MCF 10A (cell line): ENCODE results near the gene TNIK. TPM values are rescaled to one million over a fixed set of nuclear protein-coding genes. Genes with fewer than 3 reads are reported as not detected.
"Not testable (repeated sequence)": the region's sequence is repeated elsewhere in the genome, so short reads cannot be mapped to it uniquely, and the experiment has no call there.

Experiments
- BruUV-seq: library from RNA; stranded (reverse); fragments of 400-500 nt; replicated peaks from 2 replicates; lab custom pipeline; 2021; lab: Mats Ljungman, UMichigan
- CTCF ChIA-PET: fragments of 300-600 bp; sonication (Branson Sonifier 250); formaldehyde crosslinking; extraction: SDS; loops from one replicate; lab custom pipeline; 2021; ENCODE audit warnings: antibody characterized with exemption, inconsistent platforms; lab: Yijun Ruan, JAX
- POLR2A ChIA-PET: fragments of 300-600, 350-650 bp; sonication (Branson Sonifier 250); formaldehyde crosslinking; extraction: SDS; loops from one replicate; lab custom pipeline; 2020; ENCODE audit warnings: antibody characterized with exemption, inconsistent platforms; lab: Yijun Ruan, JAX
- DNase-seq: peaks from one replicate; pipeline ENCODE4 v3.0.0-alpha.2; 2018; ENCODE audit not compliant: unreplicated experiment
- H3K27ac Mint-ChIP-seq: one replicate; pipeline ENCODE4 v1.8.0; 2022; ENCODE audit warnings: mild to moderate bottlenecking, low read depth, mixed read lengths; ENCODE audit not compliant: unreplicated experiment
- H3K27me3 Mint-ChIP-seq: one replicate; pipeline ENCODE4 v1.8.0; 2022; ENCODE audit warnings: mixed read lengths; ENCODE audit not compliant: insufficient read depth, unreplicated experiment
- H3K36me3 Mint-ChIP-seq: one replicate; pipeline ENCODE4 v1.8.0; 2022; ENCODE audit warnings: mild to moderate bottlenecking, moderate library complexity, mixed read lengths; ENCODE audit not compliant: insufficient read depth, unreplicated experiment
- H3K4me1 Mint-ChIP-seq: one replicate; pipeline ENCODE4 v1.8.0; 2022; ENCODE audit warnings: mixed read lengths; ENCODE audit not compliant: insufficient read depth, unreplicated experiment
- H3K4me3 Mint-ChIP-seq: one replicate; pipeline ENCODE4 v1.8.0; 2022; ENCODE audit warnings: mild to moderate bottlenecking, moderate library complexity, mixed read lengths; ENCODE audit not compliant: unreplicated experiment
- H3K9me3 Mint-ChIP-seq: one replicate; pipeline ENCODE4 v1.8.0; 2022; ENCODE audit warnings: mixed read lengths; ENCODE audit not compliant: unreplicated experiment
- intact Hi-C: fragments of 100-400 bp; cut with micrococcal nuclease; formaldehyde crosslinking; loops from 2 replicates; pipeline ENCODE4 v1.14.1; 2022
- total RNA-seq: library from RNA; stranded (reverse); gene quantifications from 2 replicates; pipeline ENCODE4 v1.2.3, GENCODE V29; 2022
- TF ChIP-seq, protein P1 (sequence below): fragments of 200-600 bp; IDR thresholded peaks from one replicate; pipeline ENCODE4 v1.8.0; 2022; ENCODE audit warnings: antibody characterized with exemption, mild to moderate bottlenecking; ENCODE audit not compliant: unreplicated experiment

Gene TNIK
- total RNA-seq, 1 experiment from 2014 or later: 3.4 TPM

DNA sequence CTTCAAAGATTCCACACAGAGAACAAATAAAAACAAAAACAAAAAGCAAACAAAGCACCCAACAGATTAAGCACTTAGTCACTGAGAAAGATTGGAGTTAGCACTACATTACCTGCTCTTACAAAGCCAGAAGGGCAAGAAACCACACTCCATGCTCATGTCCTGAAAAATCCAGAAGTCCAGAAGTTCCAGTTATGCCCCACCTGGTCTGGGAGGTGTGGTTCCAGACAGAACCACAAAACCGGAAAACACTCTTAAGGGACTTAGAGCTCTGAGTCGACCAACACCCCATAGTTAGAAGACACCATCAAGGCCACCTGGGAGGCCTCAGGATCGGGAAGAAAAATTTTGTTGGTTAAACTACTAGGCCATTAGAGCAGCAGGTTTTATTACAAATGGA is 88.9 kb downstream of the TNIK start:
- peaks cover 21% of the 10 kb centered on the region for H3K4me1 Mint-ChIP-seq
- intact Hi-C loops: no loop called here
- DNase-seq: no peak
- no peak overlapping the region for H3K4me3 Mint-ChIP-seq
- POLR2A ChIA-PET: interaction anchor here (0.6 to 1.4 kb wide), 3 partner anchors 10 to 76 kb away, joined by 3 read pairs; no protein-coding TSS in a partner anchor
- H3K9me3 Mint-ChIP-seq: no peaks in the 10 kb centered on the region
- CTCF ChIA-PET: interaction anchor here (0.6 to 1.5 kb wide), 4 partner anchors 17 to 119 kb away, joined by 3 to 7 read pairs (median 3); no protein-coding TSS in a partner anchor
- no peak overlapping the region for H3K27ac Mint-ChIP-seq
- BruUV-seq: no TSS peak
- H3K36me3 Mint-ChIP-seq: no peaks in the 10 kb centered on the region
- TF ChIP-seq, protein P1, sequence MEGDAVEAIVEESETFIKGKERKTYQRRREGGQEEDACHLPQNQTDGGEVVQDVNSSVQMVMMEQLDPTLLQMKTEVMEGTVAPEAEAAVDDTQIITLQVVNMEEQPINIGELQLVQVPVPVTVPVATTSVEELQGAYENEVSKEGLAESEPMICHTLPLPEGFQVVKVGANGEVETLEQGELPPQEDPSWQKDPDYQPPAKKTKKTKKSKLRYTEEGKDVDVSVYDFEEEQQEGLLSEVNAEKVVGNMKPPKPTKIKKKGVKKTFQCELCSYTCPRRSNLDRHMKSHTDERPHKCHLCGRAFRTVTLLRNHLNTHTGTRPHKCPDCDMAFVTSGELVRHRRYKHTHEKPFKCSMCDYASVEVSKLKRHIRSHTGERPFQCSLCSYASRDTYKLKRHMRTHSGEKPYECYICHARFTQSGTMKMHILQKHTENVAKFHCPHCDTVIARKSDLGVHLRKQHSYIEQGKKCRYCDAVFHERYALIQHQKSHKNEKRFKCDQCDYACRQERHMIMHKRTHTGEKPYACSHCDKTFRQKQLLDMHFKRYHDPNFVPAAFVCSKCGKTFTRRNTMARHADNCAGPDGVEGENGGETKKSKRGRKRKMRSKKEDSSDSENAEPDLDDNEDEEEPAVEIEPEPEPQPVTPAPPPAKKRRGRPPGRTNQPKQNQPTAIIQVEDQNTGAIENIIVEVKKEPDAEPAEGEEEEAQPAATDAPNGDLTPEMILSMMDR: no peak
- no peaks in the 10 kb centered on the region for H3K27me3 Mint-ChIP-seq

DNA sequence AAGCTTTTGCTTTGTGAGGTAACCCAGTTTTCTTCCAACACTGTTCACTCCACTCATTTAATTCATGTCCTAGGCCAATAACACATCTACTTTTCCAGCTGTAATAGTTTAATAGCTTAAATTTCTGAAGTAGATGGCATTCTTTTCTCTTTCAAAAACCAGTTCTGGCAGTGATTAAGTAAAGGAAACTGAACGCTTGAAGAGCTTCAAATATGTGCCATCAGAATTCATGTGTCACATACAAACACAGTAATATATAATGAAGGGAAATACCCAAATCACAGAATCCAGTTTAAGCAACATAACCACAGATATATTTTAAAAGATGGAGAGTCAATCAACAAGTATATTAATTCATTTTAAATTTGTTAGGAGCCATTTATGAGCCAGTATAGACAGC is 91.0 kb downstream of the TNIK start:
- Mint-ChIP-seq H3K4me1 (peaks cover 8% of the 10 kb centered on the region), H3K27me3 (no peaks in the 10 kb centered on the region), H3K9me3 (no peaks in the 10 kb centered on the region), H3K36me3 (no peaks in the 10 kb centered on the region), H3K4me3 (no peak overlapping the region), H3K27ac (no peak overlapping the region)
- TF ChIP-seq, protein P1: no peak
- DNase-seq: no peak
- BruUV-seq: no TSS peak
- intact Hi-C loops: no loop called here
- ChIA-PET CTCF (interaction anchor here (0.6 to 1.0 kb wide), 6 partner anchors 13 to 763 kb away, joined by 3 to 4 read pairs (median 3); no protein-coding TSS in a partner anchor), POLR2A (interaction anchor here (1.3 kb wide), 1 partner anchor 71 kb away, joined by 3 read pairs; no protein-coding TSS in a partner anchor)

DNA sequence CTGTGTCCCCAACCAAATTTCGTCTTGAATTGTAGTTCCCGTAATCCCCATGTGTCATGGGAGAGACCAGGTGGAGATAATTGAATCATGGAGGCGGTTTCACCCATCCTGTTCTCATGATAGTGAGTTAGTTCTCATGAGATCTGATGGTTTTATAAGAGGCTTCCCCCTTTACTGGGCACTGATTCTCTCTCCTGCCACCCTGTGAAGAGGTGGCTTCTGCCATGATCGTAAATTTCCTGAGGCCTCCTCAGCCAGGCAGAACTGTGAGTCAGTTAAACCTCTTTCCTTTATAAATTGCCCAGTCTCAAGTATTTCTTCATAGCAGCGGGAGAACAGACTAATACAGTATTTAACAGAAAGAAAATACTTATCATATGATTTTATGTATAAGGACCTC is 93.5 kb downstream of the TNIK start:
- DNase-seq, H3K36me3 Mint-ChIP-seq, BruUV-seq, H3K27me3 Mint-ChIP-seq, H3K9me3 Mint-ChIP-seq, H3K4me3 Mint-ChIP-seq, intact Hi-C loops, H3K27ac Mint-ChIP-seq, H3K4me1 Mint-ChIP-seq: not testable (repeated sequence)
- ChIA-PET POLR2A (interaction anchor here (0.6 to 0.7 kb wide), 2 partner anchors 9 to 1760 kb away, joined by 3 to 5 read pairs; no protein-coding TSS in a partner anchor), CTCF (interaction anchor here (0.7 kb wide), 1 partner anchor 1387 kb away, joined by 4 read pairs; no protein-coding TSS in a partner anchor)

DNA sequence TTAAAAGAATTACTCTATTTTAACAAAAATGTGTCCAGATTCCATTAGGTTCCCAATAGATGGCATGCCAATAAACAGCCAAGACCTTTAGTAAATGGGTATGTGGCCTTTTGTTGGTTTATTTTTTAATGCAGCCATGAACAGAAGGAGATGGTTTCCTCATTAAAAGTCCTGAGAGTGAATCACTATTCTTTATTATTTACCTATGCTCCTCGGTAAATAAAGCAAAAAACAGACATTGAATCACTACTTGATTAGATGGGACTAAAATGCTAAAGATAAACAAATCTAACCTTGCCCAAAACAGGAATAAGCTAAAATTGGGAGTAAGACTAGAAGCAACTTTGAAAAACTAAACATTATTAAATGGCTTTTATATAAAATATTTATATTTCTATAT is 94.2 kb downstream of the TNIK start:
- Mint-ChIP-seq H3K9me3 (no peaks in the 10 kb centered on the region), H3K36me3 (no peaks in the 10 kb centered on the region), H3K27ac (no peak overlapping the region), H3K4me3 (no peak overlapping the region), H3K27me3 (no peaks in the 10 kb centered on the region), H3K4me1 (peaks cover 1% of the 10 kb centered on the region)
- ChIA-PET POLR2A (no interaction called here), CTCF (interaction anchor here (0.7 kb wide), 1 partner anchor 1388 kb away, joined by 4 read pairs; no protein-coding TSS in a partner anchor)
- no peak for DNase-seq
- no TSS peak for BruUV-seq
- TF ChIP-seq, protein P1: no peak
- intact Hi-C loops: no loop called here
